GM03348 (cell line): ENCODE measurements around the gene GALNT18.
A peak's percentile ranks its signal among the peaks of the same experiment; 100 is the strongest.

Source experiments
- DNase-seq: peaks from one replicate; pipeline ENCODE4 v3.0.0; 2012; ENCODE audit warnings: low spot score

Gene GALNT18

GRCh38 chr11:11624204-11624603 is 2.4 kb upstream of the GALNT18 start:
- no peak for DNase-seq

DNA sequence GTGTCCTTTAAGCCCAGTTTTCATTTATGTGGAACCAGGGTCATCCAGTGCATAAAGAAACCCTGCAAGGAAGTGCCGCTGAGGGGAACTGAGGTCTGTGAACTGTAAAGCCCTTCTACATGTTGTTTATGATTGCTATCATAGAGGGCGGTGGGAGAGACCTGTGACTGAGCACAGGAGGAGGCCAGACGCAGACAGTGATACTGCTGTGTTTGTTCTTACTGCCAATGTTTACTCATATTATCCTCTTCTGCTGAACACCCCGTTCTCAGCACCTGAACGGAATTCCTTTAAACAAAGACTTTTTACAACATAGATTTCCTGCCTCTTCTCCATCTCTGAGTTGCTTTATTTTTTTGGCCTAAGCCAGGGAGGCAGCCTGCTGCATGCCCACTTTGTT is 967 bp upstream of the GALNT18 start:
- no peak for DNase-seq

GRCh38 chr11:11622340-11622706 is 518 bp upstream of the GALNT18 start:
- no peak for DNase-seq

DNA sequence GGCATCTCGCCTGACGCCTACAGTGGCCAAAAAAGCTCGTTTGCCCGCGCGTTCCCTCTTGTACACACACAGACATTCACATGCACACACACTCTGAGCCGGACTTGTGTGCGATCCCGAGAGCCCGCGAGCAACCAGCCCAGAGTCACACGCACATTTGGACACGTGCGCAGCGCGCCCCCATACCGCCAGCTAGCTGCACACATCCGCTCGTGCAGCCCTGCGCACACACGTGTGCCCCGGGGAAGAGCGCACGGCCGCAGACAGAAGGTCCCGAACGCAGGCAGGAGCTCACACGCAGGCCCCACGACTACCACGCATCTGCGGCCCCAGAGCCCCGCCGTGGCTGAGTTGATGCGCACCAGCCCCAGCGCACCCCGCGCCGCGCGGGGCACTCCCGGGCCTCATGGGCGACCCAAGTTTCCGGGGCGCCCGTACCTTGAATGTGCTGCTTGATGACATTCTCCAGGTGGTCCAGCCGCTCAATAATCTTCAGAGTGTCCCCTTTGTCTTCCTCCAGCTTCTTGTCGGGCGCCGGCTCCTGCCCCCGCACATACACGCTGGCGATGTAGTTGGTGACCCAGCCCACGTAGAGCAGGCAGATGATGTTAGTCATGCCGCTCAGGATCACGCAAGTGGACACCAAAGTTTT is 758 bp downstream of the GALNT18 start:
- peak; percentile 28 for DNase-seq

GRCh38 chr11:11620173-11620920 is 1.5 kb downstream of the GALNT18 start:
- peak; percentile 24 for DNase-seq

- no peak for DNase-seq
These were observed 2.8 kb downstream of the GALNT18 start for GRCh38 chr11:11618973-11619435.

- no peak for DNase-seq
These were observed 6.7 kb downstream of the GALNT18 start for GRCh38 chr11:11615086-11615485.

- no peak for DNase-seq
These were observed 9.4 kb downstream of the GALNT18 start for GRCh38 chr11:11612439-11612838.

- no peak for DNase-seq
These were observed 10.4 kb downstream of the GALNT18 start for GRCh38 chr11:11611381-11611780.

DNA sequence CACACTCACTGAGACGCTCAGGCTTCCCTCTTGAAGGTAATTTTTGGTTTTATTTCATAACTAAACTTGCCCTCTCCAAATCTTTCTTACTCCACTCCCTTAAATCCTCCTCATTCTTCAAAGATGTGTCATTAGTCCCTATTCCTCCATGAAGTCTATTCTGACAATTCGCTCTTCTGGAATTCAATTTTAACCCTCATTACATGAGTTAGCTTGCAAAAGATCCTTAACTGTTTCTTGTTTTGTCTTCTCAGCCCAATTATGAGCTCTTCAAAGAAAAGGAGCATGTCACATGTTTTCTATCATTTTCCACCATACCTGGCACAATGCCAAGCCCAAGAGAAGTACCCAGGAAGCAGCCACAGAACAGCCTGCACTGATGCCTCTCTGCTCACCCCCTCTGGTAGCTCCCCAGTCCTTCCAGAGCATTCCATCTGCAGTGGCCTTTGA is 13.0 kb downstream of the GALNT18 start:
- peak; percentile 41 for DNase-seq

GRCh38 chr11:11607772-11608171 is 14.0 kb downstream of the GALNT18 start:
- DNase-seq = no peak

GRCh38 chr11:11605821-11606450 is 15.9 kb downstream of the GALNT18 start:
- DNase-seq = no peak

- no peak for DNase-seq
These were observed 16.6 kb downstream of the GALNT18 start for GRCh38 chr11:11605181-11605580.

DNA sequence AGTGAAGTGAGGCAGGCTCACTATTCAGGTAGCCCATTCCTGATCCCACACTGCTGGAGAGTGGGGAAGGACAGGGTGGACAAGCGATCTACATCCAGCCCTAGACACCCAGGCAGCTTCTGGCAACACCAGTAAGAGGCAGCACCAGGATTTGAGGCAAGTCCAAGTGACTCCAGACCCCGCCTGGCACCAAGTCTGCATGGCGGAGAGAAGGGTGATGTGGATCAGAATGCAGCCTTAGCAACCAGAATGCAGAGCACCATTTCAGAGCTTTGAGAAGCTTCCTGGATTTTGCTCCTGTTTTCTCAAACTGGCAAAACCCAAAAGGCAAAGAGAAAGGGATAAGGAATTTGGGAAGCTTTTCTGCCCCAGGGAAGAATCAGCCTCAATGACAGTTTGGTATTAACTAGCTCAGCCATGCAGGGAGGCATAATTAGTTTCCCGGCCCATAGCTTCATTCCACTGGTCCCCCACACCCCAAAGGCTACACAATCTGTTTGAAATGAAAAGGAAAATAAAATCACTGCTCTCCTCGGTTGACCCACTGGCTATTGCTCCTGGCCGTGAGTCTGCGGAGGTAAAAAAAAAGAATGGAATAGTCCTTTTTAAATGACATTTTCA is 17.3 kb downstream of the GALNT18 start:
- DNase-seq = no peak

- no peak for DNase-seq
These were observed 19.8 kb downstream of the GALNT18 start for GRCh38 chr11:11602011-11602410.

- DNase-seq = no peak
These were observed 21.5 kb downstream of the GALNT18 start for GRCh38 chr11:11600288-11600687.

GRCh38 chr11:11598243-11598642 is 23.6 kb downstream of the GALNT18 start:
- DNase-seq = no peak

GRCh38 chr11:11594162-11594561 is 27.6 kb downstream of the GALNT18 start:
- no peak for DNase-seq

DNA sequence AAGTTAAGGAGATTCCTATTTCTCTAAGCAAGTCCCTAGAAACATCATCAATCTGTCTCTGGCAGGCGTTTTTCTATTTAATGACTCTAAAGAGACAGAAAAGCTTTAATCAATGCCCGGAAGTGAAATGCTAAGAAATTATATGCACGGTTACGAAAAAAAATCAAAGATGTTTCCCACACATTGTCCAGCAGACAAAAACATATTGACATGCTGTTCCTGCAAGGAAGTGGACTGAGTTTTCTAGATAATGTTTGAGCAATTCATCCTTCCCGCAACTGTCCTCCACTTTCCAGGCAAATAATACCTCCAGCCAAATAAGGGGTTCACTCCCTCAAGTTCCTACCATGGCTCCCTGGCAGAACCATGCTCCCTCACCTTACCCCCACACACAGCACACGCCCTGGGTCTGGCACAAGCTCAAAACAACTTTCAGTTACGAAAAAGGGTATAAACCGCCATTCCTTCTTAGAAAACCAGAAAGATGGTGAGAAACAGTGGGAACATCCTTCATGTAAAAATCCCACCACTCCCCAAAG is 29.6 kb downstream of the GALNT18 start:
- DNase-seq = no peak

DNA sequence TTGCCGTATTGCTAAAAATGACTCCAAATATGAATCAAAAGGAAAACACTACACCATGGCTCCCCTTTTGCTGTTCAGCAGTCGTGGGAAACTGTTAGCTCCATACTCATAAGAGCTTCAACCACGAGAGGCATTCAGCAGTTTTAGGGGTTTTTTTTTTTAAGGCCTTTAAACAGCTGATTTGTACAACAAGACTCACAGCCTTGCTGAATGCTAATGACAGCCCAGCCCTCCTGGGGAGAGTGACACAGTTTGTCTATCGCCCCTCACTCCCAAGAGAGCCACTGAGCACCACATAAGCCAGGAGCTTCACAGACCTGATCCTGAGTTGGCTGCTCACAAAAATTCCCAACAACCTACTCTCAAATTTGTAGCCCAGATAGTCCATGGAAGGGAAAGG is 32.4 kb downstream of the GALNT18 start:
- DNase-seq = no peak

GRCh38 chr11:11588891-11589290 is 32.9 kb downstream of the GALNT18 start:
- no peak for DNase-seq

DNA sequence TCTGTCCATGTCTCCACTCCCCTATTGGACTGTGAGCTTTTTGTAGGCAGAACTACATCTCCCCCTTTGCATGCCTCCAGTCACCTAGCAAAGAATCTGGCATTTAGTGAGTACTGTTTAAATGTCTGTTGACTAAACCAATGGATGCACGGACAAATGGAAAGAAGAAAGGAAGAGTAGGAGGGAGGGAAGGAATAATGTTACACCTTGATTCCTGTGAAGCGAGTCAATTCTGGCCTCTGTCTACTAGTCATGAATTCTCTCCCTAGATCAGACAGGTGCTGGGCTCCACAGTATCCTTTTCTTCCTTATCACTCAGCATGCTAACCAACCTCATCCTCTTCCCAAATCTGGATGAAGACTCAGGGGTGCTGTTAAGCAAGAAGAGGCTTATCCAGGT is 33.6 kb downstream of the GALNT18 start:
- no peak for DNase-seq
